ENCODE results near the gene GRHPR.
A peak's percentile ranks its signal among the peaks of the same experiment; 100 is the strongest.

GRHPR gene

DNA sequence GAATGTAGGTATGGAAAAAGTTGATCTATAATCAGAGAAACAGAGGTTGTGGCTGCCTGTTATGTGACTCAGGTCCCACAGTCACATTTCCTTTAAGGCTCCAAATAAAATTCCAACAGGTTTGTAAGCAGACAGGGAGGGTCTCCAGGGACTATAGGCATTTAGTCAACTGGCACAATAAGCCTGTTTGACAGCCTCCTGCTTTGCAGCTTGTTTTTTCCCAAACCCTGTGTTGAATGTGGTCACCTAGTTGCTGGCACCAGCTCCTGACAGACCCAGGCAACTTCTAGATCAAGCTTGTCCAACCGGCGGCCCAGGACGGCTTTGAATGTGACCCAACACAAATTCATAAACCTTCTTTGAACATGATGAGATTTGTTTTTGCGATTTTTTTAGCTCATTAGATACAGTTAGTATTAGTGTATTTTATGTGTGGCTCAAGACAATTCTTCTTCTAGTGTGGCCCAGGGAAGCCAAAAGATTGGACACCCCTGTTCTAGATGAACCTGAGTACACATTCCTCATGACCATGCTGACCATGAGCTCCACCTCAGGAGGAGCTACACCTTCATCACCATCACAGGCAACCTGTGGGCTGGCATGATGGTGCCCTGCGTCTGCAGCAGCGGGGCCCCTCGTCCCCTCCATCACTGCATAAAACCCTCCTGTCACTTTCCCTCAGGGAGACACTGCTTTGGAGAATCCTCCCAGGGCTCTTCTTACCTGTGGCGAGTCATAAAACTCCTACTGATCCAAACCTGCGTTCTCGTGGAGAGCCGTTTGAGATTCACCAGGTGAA is 15.7 kb upstream of the GRHPR start:
- in situ Hi-C loops (cut with HindIII; ENCODE audit: low pct_unique_long_range_greater_than_20kb, low sequenced_read_pairs) = no loop called here
- no peak for TF ChIP-seq JUND (IDR thresholded peaks at IDR 0.05; ENCODE audit: low read depth)
- DNase-seq (ENCODE audit: low read depth in 1 of 2, low spot score in 1 of 2) = no peak

GRCh38 chr9:37407468-37407867 is 15.0 kb upstream of the GRHPR start:
- no peak for TF ChIP-seq JUND (IDR thresholded peaks at IDR 0.05; ENCODE audit: low read depth)
- DNase-seq (ENCODE audit: low read depth in 1 of 2, low spot score in 1 of 2) = peak in 1 of 2 experiments; percentile 63
- in situ Hi-C loops (cut with HindIII; ENCODE audit: low pct_unique_long_range_greater_than_20kb, low sequenced_read_pairs) = no loop called here

DNA sequence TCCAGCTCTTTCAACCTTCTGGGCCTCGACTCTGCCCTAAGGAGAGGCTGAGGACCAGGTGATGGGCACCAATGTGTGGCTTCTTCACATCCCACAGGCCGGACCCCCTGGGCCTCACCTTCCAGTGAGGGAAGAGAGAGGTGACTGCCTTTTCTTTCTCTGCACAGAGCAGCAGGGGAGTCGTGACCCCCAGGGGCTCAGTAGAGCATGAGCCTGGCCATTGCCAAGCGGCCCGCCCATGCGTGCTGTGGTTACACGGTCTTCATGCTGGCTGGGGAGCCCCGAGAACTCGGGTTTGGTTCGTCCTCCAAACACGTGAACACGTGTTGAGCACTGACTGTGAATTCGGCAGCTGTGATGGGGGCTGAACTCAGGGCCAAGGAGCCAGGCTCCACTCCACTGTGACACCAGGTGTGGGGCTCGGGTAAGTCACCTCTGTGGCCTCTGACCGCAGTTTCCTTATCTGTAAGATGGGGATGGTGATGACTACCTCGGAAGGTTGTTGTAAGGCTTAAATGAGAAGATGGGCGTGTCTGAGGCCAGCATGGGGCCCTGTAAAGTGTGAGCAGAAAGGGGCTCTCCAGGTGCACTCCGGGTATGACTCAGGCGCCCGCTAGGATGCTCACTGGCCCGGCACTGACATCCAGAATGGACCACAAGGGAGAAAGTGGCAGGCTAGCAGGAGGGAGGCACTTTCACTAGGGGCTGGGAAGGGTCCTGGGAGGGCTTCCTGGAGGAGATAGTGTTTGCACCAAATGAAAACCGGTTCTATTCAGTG is 13.4 kb upstream of the GRHPR start:
- in situ Hi-C loops (cut with HindIII; ENCODE audit: low pct_unique_long_range_greater_than_20kb, low sequenced_read_pairs) = no loop called here
- no peak for TF ChIP-seq JUND (IDR thresholded peaks at IDR 0.05; ENCODE audit: low read depth)
- no peak for DNase-seq (ENCODE audit: low read depth in 1 of 2, low spot score in 1 of 2)

- in situ Hi-C loops (cut with HindIII; ENCODE audit: low pct_unique_long_range_greater_than_20kb, low sequenced_read_pairs) = no loop called here
- DNase-seq (ENCODE audit: low read depth in 1 of 2, low spot score in 1 of 2) = no peak
Observed at GRCh38 chr9:37410354-37410861, 12.1 kb upstream of the GRHPR start.

DNA sequence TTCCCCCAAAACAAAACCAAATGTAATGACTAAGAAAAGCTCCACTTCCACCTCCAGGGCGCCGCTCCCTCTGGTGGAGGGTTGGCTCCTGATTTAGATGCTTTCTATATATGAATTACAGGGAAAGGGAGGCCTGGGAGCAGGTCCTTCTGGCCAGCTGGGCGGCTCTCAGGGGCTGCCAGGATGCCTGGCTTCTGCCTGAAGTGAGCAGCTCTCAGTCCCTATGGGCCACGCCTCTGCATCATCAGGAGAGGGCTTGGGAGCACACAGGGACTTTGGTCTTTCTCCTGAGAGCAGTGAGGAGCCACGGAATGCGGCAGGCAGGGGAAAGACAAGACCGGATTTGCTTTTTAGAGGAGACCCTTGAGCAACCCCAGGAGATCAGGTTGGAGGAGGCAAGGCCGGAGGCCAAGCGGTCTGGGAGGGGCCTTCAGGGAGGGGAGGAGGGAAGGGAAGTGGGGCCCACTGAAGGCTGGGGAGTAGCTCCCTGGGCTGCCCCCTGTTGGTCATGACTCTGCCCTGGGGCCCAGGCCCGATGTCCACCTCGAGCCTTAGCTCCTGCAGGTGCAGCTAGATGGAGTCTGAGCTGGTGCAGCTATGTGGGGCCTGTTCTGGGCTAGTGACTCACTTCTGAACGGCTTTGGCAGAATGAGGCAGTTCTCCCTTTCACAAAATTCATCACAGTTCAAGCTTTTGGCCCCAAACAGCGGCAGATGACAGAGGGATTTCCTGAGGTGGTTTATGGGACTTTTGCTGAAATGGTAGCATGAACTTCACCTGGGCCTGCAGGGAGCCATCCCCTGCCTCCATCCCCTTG is 11.3 kb upstream of the GRHPR start:
- in situ Hi-C loops (cut with HindIII; ENCODE audit: low pct_unique_long_range_greater_than_20kb, low sequenced_read_pairs) = no loop called here
- DNase-seq (ENCODE audit: low read depth in 1 of 2, low spot score in 1 of 2) = no peak
- no peak for TF ChIP-seq JUND (IDR thresholded peaks at IDR 0.05; ENCODE audit: low read depth)

More at GRCh38 chr9:37410354-37410861, 12.1 kb upstream of the GRHPR start:
- no peak for TF ChIP-seq JUND (IDR thresholded peaks at IDR 0.05; ENCODE audit: low read depth)

DNA sequence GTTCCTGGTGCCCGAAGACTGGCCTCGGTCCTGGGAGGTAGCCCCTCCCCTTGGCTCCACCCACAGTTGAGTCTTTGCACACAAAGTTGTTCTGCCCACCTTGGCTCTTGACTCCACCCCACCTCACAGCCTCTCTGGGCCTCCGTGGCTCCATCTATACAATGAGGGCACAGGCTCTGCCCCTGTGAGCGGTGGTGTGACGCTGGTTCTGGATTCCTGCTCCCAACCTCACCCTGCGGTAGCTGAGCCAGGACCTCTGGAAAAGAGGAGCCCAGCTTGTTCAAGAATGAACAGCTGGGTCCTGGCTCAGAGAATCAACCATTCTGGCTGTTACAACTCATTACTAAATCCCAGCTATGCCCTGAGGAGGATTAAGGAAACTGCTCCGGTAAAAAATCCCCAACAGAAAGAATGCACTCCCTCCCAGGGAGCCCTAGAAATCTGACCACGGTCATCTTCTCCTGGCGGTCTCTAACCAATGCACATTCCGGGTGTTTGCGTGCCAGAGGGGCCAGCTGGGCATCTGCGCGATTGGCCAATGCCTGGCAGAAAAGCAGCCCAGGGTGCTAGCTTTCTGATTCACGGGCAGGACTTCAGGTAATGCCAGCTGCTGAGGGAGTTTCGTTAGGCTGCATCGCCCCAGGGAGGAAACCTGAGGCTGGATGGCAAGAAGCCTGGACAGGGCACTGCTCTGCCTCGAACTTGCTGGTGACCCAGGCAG is 9.9 kb upstream of the GRHPR start:
- peak in 1 of 2 experiments; percentile 51 for DNase-seq (ENCODE audit: low read depth in 1 of 2, low spot score in 1 of 2)
- TF ChIP-seq JUND (IDR thresholded peaks at IDR 0.05; ENCODE audit: low read depth) = no peak
- in situ Hi-C loops (cut with HindIII; ENCODE audit: low pct_unique_long_range_greater_than_20kb, low sequenced_read_pairs) = no loop called here

- in situ Hi-C loops (cut with HindIII; ENCODE audit: low pct_unique_long_range_greater_than_20kb, low sequenced_read_pairs) = no loop called here
- no peak for DNase-seq (ENCODE audit: low read depth in 1 of 2, low spot score in 1 of 2)
- no peak for TF ChIP-seq JUND (IDR thresholded peaks at IDR 0.05; ENCODE audit: low read depth)
Observed at GRCh38 chr9:37413311-37413710, 9.2 kb upstream of the GRHPR start.

- DNase-seq (ENCODE audit: low read depth in 1 of 2, low spot score in 1 of 2) = no peak
- in situ Hi-C loops (cut with HindIII; ENCODE audit: low pct_unique_long_range_greater_than_20kb, low sequenced_read_pairs) = no loop called here
- TF ChIP-seq JUND (IDR thresholded peaks at IDR 0.05; ENCODE audit: low read depth) = no peak
Observed at GRCh38 chr9:37414503-37414943, 8.0 kb upstream of the GRHPR start.

GRCh38 chr9:37415011-37415719 is 7.3 kb upstream of the GRHPR start:
- peak in 1 of 2 experiments; percentile 83 for DNase-seq (ENCODE audit: low read depth in 1 of 2, low spot score in 1 of 2)
- in situ Hi-C loops (cut with HindIII; ENCODE audit: low pct_unique_long_range_greater_than_20kb, low sequenced_read_pairs) = no loop called here
- TF ChIP-seq JUND (IDR thresholded peaks at IDR 0.05; ENCODE audit: low read depth) = no peak

- TF ChIP-seq JUND (IDR thresholded peaks at IDR 0.05; ENCODE audit: low read depth) = no peak
- DNase-seq (ENCODE audit: low read depth in 1 of 2, low spot score in 1 of 2) = peak in 1 of 2 experiments; percentile 20
- in situ Hi-C loops (cut with HindIII; ENCODE audit: low pct_unique_long_range_greater_than_20kb, low sequenced_read_pairs) = no loop called here
Observed at GRCh38 chr9:37417252-37417803, 5.2 kb upstream of the GRHPR start.
